ENCODE data around the gene STXBP5. TPM values are rescaled to one million over a fixed set of nuclear protein-coding genes. Genes with fewer than 3 reads are reported as not detected.
A peak's percentile ranks its signal among the peaks of the same experiment; 100 is the strongest.

STXBP5 gene
- 28.7 and 49.9 TPM in 2 replicates for total RNA-seq (2014; rRNA removed; shearing (Covaris generic))
- 4.4 and 4.9 TPM in 2 replicates for polyA plus RNA-seq (2016; fragmentation: Nextera tagmentation; extraction: Ambion mirVana)

DNA sequence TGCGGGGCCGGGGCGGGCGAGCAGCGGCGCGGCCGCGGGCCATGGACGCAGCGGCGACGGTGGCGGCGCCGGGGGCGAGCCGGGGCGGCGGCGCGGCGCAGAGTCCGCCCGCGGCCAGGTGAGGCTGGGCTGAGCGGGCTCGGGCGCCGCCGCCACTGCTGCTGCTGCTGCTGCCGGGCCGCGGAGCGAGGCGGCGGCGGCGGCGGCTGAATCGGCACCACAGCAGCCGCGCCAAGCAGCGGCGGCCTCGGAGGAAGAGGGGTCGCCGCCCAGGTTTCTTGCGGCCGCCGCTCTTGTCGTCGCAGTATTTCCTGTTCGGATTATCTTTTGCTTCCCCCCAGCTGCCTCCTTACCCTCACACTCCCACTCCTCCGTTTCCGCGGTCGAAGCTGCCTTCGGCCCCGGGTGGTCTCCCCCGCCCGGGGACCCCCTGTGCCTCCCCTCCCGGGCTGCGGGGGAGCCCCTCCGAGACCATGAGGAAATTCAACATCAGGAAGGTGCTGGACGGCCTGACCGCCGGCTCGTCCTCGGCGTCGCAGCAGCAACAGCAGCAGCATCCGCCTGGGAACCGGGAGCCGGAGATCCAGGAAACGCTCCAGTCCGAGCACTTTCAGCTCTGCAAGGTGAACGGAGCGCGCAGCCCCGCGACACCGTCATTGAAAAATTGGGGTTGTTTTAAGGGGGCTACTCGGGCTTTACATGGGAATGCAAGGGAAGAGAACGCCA, at the start of gene STXBP5:
TSS of gene STXBP5 (plus strand) at position 358 of the 726 bp plus-strand sequence. CDS start at position 474, 116 bp downstream.
- no peak for TF ChIP-seq EZH2 (IDR thresholded peaks at IDR 0.05; ENCODE audit: insufficient read depth, poor library complexity, severe bottlenecking)
- no peak for TF ChIP-seq EZH2phosphoT487 (IDR thresholded peaks at IDR 0.05; ENCODE audit: insufficient read depth, low read depth)
- Histone ChIP-seq H3K4me2 (ENCODE audit: unreplicated experiment) (peak within 1 kb of the TSS; percentile 96), H3K36me3 (ENCODE audit: low read depth) (no peaks in the 10 kb centered on the region), H3K79me2 (ENCODE audit: insufficient read depth) (peaks cover 51% of the 10 kb centered on the region), H3K4me1 (ENCODE audit: insufficient read depth) (peaks cover 23% of the 10 kb centered on the region), H3K9ac (peak within 1 kb of the TSS; percentile 95), H3K27ac (peak within 1 kb of the TSS; percentile 79), H3F3A (ENCODE audit: insufficient read depth) (peaks cover 5% of the 10 kb centered on the region; the same call in 1 of the 2 replicates), H4K20me1 (ENCODE audit: insufficient read depth) (no peaks in the 10 kb centered on the region), H3K27me3 (replicated peaks; ENCODE audit: insufficient read depth) (no peaks in the 10 kb centered on the region), H3K9me2 (ENCODE audit: insufficient read depth) (no peaks in the 10 kb centered on the region), H2AFZ (peak within 1 kb of the TSS; percentile 96), H3K4me3 (peak within 1 kb of the TSS; percentile 99), H3K9me3 (ENCODE audit: low read depth) (no peaks in the 10 kb centered on the region)
- DNase-seq: peak; percentile 77
- 0 to 1% methylated on average over 33 to 72 of the region's 85 CpGs for WGBS, 2 experiments (ENCODE audit: low coverage in 1 of 2, low lambda C conversion rate in 2 of 2, missing lambda C conversion rate in 2 of 2)
- in situ Hi-C loops (cut with MboI): no loop called here

DNA sequence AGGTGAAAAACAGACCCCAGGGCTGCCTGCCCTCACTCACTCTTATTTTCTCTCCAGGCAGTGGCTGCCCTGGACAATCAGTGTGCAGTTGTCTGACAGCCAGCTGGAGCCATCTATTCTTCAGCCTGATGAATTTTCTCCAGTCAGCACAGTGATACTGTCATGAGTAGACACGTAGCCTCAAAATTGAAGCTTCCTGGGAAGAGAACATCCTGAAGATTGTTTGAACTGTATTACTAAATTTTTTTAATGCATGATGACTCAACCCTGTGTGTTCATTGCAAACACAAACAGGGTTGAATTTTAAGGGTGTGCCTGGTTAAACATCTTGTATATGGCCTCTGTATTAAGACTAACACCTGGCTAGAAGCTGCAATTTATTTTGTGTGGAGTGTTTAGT, 49.8 kb upstream of the STXBP5 start:
- Histone ChIP-seq H3K9ac (no peak overlapping the region), H3F3A (ENCODE audit: insufficient read depth) (no peaks in the 10 kb centered on the region), H3K27ac (no peak overlapping the region), H3K9me2 (ENCODE audit: insufficient read depth) (no peaks in the 10 kb centered on the region), H3K4me3 (no peak overlapping the region), H3K9me3 (ENCODE audit: low read depth) (no peaks in the 10 kb centered on the region), H3K36me3 (ENCODE audit: low read depth) (no peaks in the 10 kb centered on the region), H2AFZ (0 out of 2 replicates have a peak overlapping the region, but pooled peaks have one; percentile 3), H3K79me2 (ENCODE audit: insufficient read depth) (no peaks in the 10 kb centered on the region), H3K4me2 (ENCODE audit: unreplicated experiment) (no peak overlapping the region), H3K4me1 (ENCODE audit: insufficient read depth) (peaks cover 16% of the 10 kb centered on the region), H3K27me3 (replicated peaks; ENCODE audit: insufficient read depth) (no peaks in the 10 kb centered on the region), H4K20me1 (ENCODE audit: insufficient read depth) (no peaks in the 10 kb centered on the region)
- in situ Hi-C loops (cut with MboI): no loop called here
- DNase-seq: peak; percentile 84
- no peak for TF ChIP-seq EZH2 (IDR thresholded peaks at IDR 0.05; ENCODE audit: insufficient read depth, poor library complexity, severe bottlenecking)
- TF ChIP-seq EZH2phosphoT487 (IDR thresholded peaks at IDR 0.05; ENCODE audit: insufficient read depth, low read depth): no peak
- 0% methylated on average over 1 of the region's 1 CpG for WGBS, 2 experiments (ENCODE audit: low coverage in 1 of 2, low lambda C conversion rate in 2 of 2, missing lambda C conversion rate in 2 of 2)

DNA sequence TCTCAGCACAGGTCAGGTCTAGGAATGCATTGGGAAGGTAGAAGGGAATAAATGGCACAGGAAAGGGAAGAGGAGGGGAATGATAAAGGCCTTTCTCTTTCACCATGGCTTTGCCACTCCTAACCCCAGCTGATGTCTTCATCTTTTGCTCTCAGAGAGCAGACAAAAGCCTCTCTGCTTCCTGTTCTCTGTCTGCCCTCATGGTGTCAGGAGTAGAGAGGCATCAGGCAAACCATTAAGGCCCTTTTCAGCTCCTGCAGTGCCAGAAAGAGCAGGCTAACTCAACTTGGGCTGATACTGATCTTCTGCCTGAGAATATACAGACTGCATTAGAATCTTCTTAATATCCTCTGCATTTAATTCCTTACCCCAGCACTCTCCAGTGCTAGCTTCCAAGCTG, 48.0 kb upstream of the STXBP5 start:
- no peak overlapping the region for H2AFZ ChIP-seq
- no peak for DNase-seq
- no peak overlapping the region for H3K27ac ChIP-seq
- H4K20me1 ChIP-seq (ENCODE audit: insufficient read depth): no peaks in the 10 kb centered on the region
- H3F3A ChIP-seq (ENCODE audit: insufficient read depth): no peaks in the 10 kb centered on the region
- H3K4me3 ChIP-seq: no peak overlapping the region
- H3K4me1 ChIP-seq (ENCODE audit: insufficient read depth): peaks cover 16% of the 10 kb centered on the region
- no peak overlapping the region for H3K4me2 ChIP-seq (ENCODE audit: unreplicated experiment)
- in situ Hi-C loops (cut with MboI): no loop called here
- H3K27me3 ChIP-seq (replicated peaks; ENCODE audit: insufficient read depth): no peaks in the 10 kb centered on the region
- H3K9ac ChIP-seq: no peak overlapping the region
- H3K79me2 ChIP-seq (ENCODE audit: insufficient read depth): no peaks in the 10 kb centered on the region
- H3K9me3 ChIP-seq (ENCODE audit: low read depth): no peaks in the 10 kb centered on the region
- H3K9me2 ChIP-seq (ENCODE audit: insufficient read depth): no peaks in the 10 kb centered on the region
- H3K36me3 ChIP-seq (ENCODE audit: low read depth): no peaks in the 10 kb centered on the region
- TF ChIP-seq EZH2phosphoT487 (IDR thresholded peaks at IDR 0.05; ENCODE audit: insufficient read depth, low read depth): no peak

- Histone ChIP-seq H3K9me3 (ENCODE audit: low read depth) (no peaks in the 10 kb centered on the region), H3K79me2 (ENCODE audit: insufficient read depth) (no peaks in the 10 kb centered on the region), H3K4me3 (no peak overlapping the region), H3K27ac (no peak overlapping the region), H3F3A (ENCODE audit: insufficient read depth) (no peaks in the 10 kb centered on the region), H3K4me1 (ENCODE audit: insufficient read depth) (peaks cover 16% of the 10 kb centered on the region), H3K9ac (no peak overlapping the region), H2AFZ (no peak overlapping the region), H3K27me3 (replicated peaks; ENCODE audit: insufficient read depth) (no peaks in the 10 kb centered on the region), H3K36me3 (ENCODE audit: low read depth) (no peaks in the 10 kb centered on the region), H3K4me2 (ENCODE audit: unreplicated experiment) (no peak overlapping the region), H3K9me2 (ENCODE audit: insufficient read depth) (no peaks in the 10 kb centered on the region), H4K20me1 (ENCODE audit: insufficient read depth) (no peaks in the 10 kb centered on the region)
- TF ChIP-seq EZH2phosphoT487 (IDR thresholded peaks at IDR 0.05; ENCODE audit: insufficient read depth, low read depth) (no peak), EZH2 (IDR thresholded peaks at IDR 0.05; ENCODE audit: insufficient read depth, poor library complexity, severe bottlenecking) (no peak)
- WGBS, 2 experiments (ENCODE audit: low coverage in 1 of 2, low lambda C conversion rate in 2 of 2, missing lambda C conversion rate in 2 of 2): 71 to 76% methylated on average over 4 of the region's 4 CpGs
- peak; percentile 51 for DNase-seq
- in situ Hi-C loops (cut with MboI): no loop called here
These were observed 47.3 kb upstream of the STXBP5 start for GRCh38 chr6:147156799-147157382.

Data from GM23248 (cell line).